Raji (cell line): ENCODE results near the gene GDAP1L1.

ENCODE experiments used
- POLR2A ChIP-seq: IDR thresholded peaks from 2 replicates; pipeline ENCODE4 v1.6.1; 2011; ENCODE audit warnings: low read depth, low read length, control low read depth; ENCODE audit not compliant: insufficient read depth

GDAP1L1 gene

DNA sequence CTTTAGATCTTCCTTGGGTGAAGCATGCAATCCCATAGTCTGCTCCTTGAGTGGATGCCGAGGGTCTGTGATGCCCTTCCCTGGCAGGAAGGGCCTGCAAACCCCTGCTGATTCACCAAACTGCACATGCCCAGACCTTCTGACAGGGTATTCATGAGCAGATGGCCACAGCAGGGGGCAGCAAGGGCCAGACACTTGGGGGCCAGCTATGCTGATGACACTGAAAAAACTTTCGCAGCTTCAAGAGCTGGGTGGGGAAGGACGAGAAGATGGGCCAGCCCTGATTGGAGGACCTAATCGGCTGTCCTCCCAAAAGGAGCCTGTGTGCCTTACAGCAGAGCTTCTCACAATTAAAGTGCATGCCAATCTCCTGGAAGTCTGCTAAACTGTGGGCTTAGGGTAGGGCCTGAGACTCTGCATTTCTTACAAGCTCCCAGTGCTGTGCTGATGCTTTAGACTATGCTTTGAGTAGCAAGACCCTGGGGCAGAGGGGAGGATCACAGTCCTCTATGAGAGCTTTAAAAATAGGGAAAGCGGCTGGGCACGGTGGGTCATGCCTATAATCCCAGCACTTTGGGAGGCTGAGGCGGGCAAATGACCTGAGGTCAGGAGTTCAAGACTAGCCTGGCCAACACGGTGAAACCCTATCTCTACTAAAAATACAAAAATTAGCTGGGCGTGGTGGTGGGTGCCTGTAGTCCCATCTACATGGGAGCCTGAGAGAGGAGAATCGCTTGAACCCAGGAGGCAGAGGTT, 15.2 kb upstream of the GDAP1L1 start:
- TF ChIP-seq POLR2A: no peak

GRCh38 chr20:44233436-44234016, 13.6 kb upstream of the GDAP1L1 start:
- no peak for TF ChIP-seq POLR2A

DNA sequence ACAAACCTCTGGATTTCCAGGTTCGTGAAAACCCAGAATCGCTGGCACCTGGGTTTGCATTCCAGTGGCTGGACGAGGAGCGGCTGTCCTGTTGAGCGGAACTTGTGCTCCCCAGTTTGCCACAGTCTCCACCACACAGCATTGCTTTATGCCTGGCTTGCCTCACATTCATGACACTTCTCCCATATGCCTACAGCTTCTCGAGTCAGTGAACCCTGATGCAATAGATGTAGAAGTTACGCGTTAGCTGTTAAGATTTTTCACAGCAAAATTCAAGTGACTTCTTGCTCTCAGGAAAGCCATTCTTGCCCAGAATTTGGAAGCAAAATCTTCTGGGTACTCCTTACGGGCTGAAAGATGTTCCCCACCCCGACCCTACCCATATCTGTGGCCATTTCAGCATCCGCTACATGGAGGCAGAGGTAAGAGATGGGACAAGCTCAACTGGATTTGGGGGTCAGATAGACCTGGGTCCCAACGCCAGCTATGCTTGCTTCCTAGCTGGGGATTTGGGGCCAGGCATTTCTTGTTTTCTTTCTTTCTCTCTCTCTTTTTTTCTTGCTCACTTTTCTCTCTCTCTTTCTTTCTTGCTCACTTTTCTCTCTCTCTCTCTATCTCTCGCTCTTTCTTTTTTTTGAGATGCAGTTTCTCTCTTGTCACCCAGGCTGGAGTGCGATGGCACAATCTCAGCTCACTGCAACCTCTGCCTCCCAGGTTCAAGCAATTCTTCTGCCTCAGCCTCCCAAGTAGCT, 12.4 kb upstream of the GDAP1L1 start:
- TF ChIP-seq POLR2A: no peak

GRCh38 chr20:44235702-44236101, 11.4 kb upstream of the GDAP1L1 start:
- TF ChIP-seq POLR2A: no peak

- no peak for TF ChIP-seq POLR2A
These were observed 5.3 kb upstream of the GDAP1L1 start for GRCh38 chr20:44241796-44242195.

- TF ChIP-seq POLR2A: no peak
These were observed 1.1 kb upstream of the GDAP1L1 start for GRCh38 chr20:44245977-44246376.

- no peak for TF ChIP-seq POLR2A
These were observed 690 bp downstream of the GDAP1L1 start for GRCh38 chr20:44247586-44248409.

GRCh38 chr20:44248410-44248759, 1.3 kb downstream of the GDAP1L1 start:
- TF ChIP-seq POLR2A: no peak

DNA sequence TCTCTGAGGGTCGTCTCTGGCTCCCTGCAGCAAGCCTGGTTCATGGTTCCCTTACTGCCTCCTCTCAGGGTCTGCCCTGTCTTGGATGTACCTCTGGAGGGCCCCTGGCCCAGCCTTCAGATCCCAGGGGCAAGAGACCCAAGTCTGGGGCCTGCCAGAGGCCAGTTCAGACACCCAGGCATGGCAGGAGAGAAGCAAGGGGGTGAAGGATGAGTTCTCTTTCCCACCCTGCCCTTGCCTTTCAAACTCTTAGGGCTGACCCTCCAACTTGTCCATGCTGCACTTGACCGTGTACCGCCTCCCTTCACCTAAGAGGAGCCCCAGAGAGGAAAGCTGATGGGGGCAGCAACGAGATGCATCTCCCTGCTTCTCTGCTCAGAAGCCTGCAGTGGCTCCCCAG, 4.2 kb downstream of the GDAP1L1 start:
- no peak for TF ChIP-seq POLR2A

DNA sequence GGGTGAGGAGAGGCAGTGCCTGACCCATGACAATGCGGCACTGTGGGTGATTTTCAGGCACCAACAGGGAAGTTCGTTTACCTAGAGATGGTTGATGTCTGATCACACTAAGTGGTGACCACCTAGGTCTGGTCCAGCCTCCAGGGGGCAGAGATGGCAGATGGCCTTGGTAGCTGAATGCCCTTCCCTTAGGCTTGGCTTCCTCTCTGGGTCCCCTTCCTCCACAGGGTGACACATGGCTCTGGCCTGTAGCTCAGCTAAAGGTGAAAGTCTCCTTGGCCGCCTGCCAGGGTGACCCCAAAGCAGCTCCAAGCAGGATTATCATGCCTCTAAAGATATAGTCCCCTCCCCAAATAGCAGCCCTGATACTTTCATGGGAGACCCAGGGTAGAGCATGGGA, 6.4 kb downstream of the GDAP1L1 start:
- no peak for TF ChIP-seq POLR2A

- TF ChIP-seq POLR2A: no peak
These were observed 7.0 kb downstream of the GDAP1L1 start for GRCh38 chr20:44254073-44254472.

GRCh38 chr20:44255942-44256341, 8.8 kb downstream of the GDAP1L1 start:
- no peak for TF ChIP-seq POLR2A

DNA sequence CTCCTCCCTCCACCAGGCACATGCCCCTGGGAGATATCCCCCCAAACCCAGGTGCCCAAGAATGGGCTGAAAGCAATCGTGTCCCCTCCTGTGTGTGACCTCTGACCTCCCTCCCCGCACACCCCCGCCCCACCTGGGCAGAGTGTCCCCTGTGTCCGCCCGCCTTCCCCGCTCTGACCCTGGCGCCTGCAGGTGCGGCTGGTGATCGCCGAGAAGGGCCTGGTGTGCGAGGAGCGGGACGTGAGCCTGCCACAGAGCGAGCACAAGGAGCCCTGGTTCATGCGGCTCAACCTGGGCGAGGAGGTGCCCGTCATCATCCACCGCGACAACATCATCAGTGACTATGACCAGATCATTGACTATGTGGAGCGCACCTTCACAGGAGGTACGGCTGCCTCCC, 9.9 kb downstream of the GDAP1L1 start:
- TF ChIP-seq POLR2A: no peak

DNA sequence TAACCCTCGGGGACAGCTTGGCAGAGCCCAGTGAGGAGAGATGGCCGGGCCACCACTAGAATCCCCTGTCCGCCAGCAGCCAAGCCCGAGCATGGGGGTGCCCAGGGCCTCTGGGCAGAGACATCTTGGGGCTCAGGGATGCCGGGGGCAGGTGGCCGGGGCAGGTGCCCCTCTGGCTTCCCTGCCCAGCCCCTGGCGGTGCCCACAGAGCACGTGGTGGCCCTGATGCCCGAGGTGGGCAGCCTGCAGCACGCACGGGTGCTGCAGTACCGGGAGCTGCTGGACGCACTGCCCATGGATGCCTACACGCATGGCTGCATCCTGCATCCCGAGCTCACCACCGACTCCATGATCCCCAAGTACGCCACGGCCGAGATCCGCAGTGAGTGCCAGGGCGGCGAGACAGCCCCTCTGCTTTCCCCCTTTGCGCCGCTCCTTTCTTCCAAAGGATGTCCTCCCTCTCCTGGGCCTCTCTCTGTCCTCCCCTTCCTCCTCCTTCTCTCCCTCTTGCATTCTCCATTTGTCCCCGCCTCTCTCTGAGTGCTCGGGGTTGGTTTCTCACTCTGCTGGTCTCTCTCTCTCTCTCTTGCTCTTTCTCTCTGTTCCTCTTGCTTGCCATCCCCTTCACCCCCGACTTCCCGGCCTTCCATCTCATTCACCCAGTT, 11.2 kb downstream of the GDAP1L1 start:
- TF ChIP-seq POLR2A: no peak

- no peak for TF ChIP-seq POLR2A
These were observed 17.2 kb downstream of the GDAP1L1 start for GRCh38 chr20:44264287-44264686.
